Lower lobe of right lung (tissue), 2 donors: Measurements from ENCODE around the gene MTERF2. TPM values are rescaled to one million over a fixed set of nuclear protein-coding genes. Genes with fewer than 3 reads are reported as not detected.
"Not testable (repeated sequence)": the region's sequence is repeated elsewhere in the genome, so short reads cannot be mapped to it uniquely, and the experiment has no call there.

Source experiments
- ATAC-seq, 2 donors: fragments of 200-7000 bp; cut with Tn5 transposase; one replicate each; pipeline ENCODE4 v1.9.1; 2020 to 2022; ENCODE audit warnings: mild to moderate bottlenecking in 2 of 2, moderate library complexity in 2 of 2
- DNase-seq: peaks from one replicate; pipeline ENCODE4 v3.0.0-alpha.2; 2020
- H3K27ac ChIP-seq: fragments of 200-600 bp; one replicate; pipeline ENCODE4 v1.8.0; 2022
- H3K27me3 ChIP-seq: fragments of 200-600 bp; one replicate; pipeline ENCODE4 v1.8.0; 2022; ENCODE audit warnings: low read depth
- H3K36me3 ChIP-seq: fragments of 200-600 bp; one replicate; pipeline ENCODE4 v1.8.0; 2022; ENCODE audit warnings: mild to moderate bottlenecking
- H3K4me1 ChIP-seq: fragments of 200-600 bp; one replicate; pipeline ENCODE4 v1.8.0; 2022
- H3K4me3 ChIP-seq: fragments of 200-600 bp; one replicate; pipeline ENCODE4 v1.8.0; 2022; ENCODE audit warnings: mild to moderate bottlenecking
- H3K9me3 ChIP-seq: fragments of 200-600 bp; one replicate; pipeline ENCODE4 v1.8.0; 2022
- intact Hi-C: fragments of 100-400 bp; cut with DNase I; formaldehyde crosslinking; loops from one replicate; pipeline ENCODE4 v1.11.0; 2022
- total RNA-seq: library from RNA; stranded (reverse); fragmentation: NEBNext Ultra II Directional; extraction: Animal tissue kit (Norgen Biotek cat#: 25700); gene quantifications from one replicate; pipeline ENCODE4 v1.2.1, GENCODE V29; 2021
- TF ChIP-seq, protein P1 (sequence below): fragments of 200-600 bp; IDR thresholded peaks from one replicate; pipeline ENCODE4 v1.8.0; 2022; ENCODE audit warnings: antibody characterized with exemption, mild to moderate bottlenecking
- donor health status: DM: no; HTN: yes; CAD: no; lungs with severe emphysema.

Gene MTERF2
- total RNA-seq, 1 donor from 2014 or later = 13.6 TPM

DNA sequence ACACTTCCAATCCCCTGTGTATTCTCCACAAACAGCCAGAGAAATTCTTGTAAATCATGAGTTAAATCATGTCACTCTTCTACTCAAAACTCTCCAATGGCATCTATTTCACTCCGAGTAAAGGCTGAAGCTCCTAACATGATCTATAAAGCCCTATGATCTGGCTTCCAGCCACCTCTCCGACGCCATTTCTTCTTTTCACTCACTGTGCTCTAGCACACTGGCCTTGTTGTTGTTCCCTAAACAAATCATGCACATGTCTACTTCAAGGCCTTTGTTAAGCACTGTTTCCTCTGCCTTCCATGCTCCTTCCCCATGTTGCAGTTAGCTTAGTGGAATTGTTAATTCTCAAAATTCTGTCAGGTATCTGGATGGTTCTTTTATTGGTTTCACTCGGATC is 30.1 kb upstream of the MTERF2 start:
- TF ChIP-seq, protein P1, sequence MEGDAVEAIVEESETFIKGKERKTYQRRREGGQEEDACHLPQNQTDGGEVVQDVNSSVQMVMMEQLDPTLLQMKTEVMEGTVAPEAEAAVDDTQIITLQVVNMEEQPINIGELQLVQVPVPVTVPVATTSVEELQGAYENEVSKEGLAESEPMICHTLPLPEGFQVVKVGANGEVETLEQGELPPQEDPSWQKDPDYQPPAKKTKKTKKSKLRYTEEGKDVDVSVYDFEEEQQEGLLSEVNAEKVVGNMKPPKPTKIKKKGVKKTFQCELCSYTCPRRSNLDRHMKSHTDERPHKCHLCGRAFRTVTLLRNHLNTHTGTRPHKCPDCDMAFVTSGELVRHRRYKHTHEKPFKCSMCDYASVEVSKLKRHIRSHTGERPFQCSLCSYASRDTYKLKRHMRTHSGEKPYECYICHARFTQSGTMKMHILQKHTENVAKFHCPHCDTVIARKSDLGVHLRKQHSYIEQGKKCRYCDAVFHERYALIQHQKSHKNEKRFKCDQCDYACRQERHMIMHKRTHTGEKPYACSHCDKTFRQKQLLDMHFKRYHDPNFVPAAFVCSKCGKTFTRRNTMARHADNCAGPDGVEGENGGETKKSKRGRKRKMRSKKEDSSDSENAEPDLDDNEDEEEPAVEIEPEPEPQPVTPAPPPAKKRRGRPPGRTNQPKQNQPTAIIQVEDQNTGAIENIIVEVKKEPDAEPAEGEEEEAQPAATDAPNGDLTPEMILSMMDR = no peak
- Histone ChIP-seq H3K27ac (no peak overlapping the region), H3K9me3 (no peaks in the 10 kb centered on the region), H3K27me3 (no peaks in the 10 kb centered on the region), H3K4me1 (no peaks in the 10 kb centered on the region), H3K36me3 (peaks cover 13% of the 10 kb centered on the region), H3K4me3 (no peak overlapping the region)
- intact Hi-C loops = no loop called here
- ATAC-seq = no peak
- no peak for DNase-seq

DNA sequence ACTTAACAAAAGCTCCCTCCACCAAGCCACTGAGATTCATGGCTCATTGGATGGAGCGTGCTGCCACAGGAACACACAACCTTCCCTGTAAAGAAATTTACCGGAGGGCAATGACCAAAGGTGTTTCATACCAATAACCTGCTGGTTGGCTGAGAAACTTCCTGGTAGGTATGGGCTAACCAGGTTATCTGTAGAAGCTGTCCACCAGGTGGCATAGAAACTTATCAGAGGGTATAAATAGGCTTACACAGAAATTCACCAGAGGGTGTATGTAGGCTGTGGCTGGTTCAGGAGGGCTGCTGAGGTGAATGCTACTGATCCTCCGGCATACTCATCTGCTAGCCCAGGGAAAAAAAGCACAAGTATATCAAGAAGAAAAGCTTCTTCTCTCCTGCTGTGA is 27.1 kb upstream of the MTERF2 start:
- DNase-seq = no peak
- H3K9me3 ChIP-seq = no peaks in the 10 kb centered on the region
- H3K4me1 ChIP-seq = no peaks in the 10 kb centered on the region
- no peak overlapping the region for H3K4me3 ChIP-seq
- TF ChIP-seq, protein P1 = no peak
- peak; percentile 63 to 86 for ATAC-seq
- H3K27ac ChIP-seq = no peak overlapping the region
- intact Hi-C loops = no loop called here
- peaks cover 9% of the 10 kb centered on the region for H3K36me3 ChIP-seq
- no peaks in the 10 kb centered on the region for H3K27me3 ChIP-seq

DNA sequence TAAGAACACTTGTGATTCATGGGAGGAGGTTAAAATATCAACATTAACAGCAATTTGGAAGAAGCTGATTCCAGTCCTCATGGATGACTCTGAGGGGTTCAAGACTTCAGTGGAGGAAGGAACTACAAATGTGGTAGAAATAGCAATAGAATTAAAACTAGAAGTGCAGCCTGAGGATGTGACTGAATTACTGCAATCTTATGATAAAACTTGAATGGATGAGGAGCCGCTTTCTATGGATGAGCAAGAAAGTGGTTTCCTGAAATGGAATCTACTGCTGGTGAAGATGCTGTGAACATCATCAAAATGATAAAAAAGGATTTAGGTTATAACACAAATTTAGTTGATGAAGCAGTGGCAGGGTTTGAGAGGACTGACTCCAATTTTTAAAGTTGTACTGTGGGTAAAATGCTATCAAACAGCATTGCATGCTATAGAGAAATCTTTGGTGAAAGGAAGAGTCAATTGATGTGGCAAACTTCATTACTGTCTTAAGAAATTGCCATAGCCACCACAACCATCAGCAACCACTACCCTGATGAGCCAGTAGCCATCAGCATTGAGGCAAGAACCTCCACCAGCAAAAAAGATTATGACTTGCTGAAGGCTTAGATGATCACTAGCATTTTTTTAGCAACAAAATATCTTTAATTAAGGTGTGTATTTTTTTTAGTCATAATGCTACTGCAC is 25.9 kb upstream of the MTERF2 start:
- H3K36me3 ChIP-seq = peaks cover 1% of the 10 kb centered on the region
- H3K9me3 ChIP-seq = no peaks in the 10 kb centered on the region
- ATAC-seq (no peak), DNase-seq (no peak)
- intact Hi-C loops = no loop called here
- no peak overlapping the region for H3K27ac ChIP-seq
- TF ChIP-seq, protein P1 = no peak
- no peaks in the 10 kb centered on the region for H3K4me1 ChIP-seq
- H3K4me3 ChIP-seq = no peak overlapping the region
- no peaks in the 10 kb centered on the region for H3K27me3 ChIP-seq

DNA sequence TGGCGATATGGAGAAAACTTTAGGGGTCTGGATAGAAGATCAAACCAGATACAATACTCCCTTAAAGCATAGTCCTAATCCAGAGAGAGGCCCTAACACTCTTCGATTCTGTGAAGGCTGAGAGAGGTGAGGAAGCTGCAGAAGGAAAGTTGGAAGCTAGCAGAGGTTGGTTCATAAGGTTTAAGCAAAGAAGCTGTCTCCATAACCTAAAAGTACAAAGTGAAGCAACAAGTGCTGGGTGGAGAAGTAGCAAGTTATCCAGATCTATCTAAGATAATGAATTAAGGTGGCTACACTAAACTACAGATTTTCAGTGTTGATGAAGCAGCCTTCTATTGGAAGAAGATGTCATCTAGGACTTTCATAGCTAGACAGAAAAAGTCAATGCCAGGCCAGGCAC is 24.6 kb upstream of the MTERF2 start:
- ATAC-seq (no peak), DNase-seq (no peak)

DNA sequence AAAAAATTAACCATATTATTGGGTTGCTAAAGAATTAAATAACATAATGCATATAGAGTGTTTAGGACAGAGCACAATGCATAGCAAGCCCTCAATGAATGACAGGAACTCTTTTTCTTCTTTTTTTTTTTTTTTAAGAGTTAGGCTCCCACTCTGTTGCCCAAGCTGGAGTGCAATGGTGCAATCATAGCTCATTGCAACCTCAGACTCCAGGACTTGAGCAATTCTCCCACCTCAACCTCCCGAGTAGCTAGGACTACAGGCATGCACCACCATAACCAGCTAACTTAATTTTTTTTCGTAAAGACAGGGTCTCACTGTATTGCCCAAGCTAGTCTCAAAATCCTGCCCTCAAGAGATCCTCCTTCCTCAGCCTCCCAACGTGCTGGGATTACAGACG is 20.5 kb upstream of the MTERF2 start:
- H3K4me1 ChIP-seq = no peaks in the 10 kb centered on the region
- intact Hi-C loops = no loop called here
- no peaks in the 10 kb centered on the region for H3K9me3 ChIP-seq
- H3K4me3 ChIP-seq = no peak overlapping the region
- TF ChIP-seq, protein P1 = no peak
- H3K27me3 ChIP-seq = no peaks in the 10 kb centered on the region
- no peaks in the 10 kb centered on the region for H3K36me3 ChIP-seq
- no peak for DNase-seq
- no peak overlapping the region for H3K27ac ChIP-seq
- ATAC-seq = no peak

More for the DNA sequence above, 24.6 kb upstream of the MTERF2 start:
- intact Hi-C loops = no loop called here
- Histone ChIP-seq H3K27me3 (no peaks in the 10 kb centered on the region), H3K9me3 (no peaks in the 10 kb centered on the region), H3K4me1 (no peaks in the 10 kb centered on the region), H3K4me3 (no peak overlapping the region), H3K36me3 (no peaks in the 10 kb centered on the region), H3K27ac (no peak overlapping the region)
- TF ChIP-seq, protein P1 = no peak

DNA sequence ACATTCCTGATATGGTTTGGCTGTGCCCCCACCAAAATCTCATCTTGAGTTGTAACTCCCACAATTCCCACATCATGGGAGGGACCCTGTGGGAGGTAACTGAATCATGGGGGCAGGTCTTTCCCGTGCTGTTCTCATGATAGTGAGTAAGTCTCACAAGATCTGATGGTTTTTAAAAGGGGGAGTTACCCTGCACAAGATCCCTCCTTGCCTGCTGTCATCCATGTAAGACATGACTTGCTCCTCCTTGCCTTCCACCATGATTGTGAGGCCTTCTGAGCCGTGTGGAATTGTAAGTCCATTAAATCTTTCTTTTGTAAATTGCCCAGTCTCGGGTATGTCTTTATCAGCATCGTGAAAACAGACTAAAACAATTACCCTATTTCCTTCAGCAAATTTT is 15.7 kb upstream of the MTERF2 start:
- DNase-seq, H3K27ac ChIP-seq, ATAC-seq, H3K4me3 ChIP-seq, H3K27me3 ChIP-seq, intact Hi-C loops, H3K4me1 ChIP-seq, H3K9me3 ChIP-seq: not testable (repeated sequence)
- peaks cover 35% of the 10 kb centered on the region for H3K36me3 ChIP-seq
